NCI-H526 (cell line): Measurements from ENCODE around the gene OTOG.

Source experiments
- DNase-seq, 2 experiments: peaks; one replicate each; lab custom pipeline; 2025; lab: John Stamatoyannopoulos, UW

Gene OTOG

DNA sequence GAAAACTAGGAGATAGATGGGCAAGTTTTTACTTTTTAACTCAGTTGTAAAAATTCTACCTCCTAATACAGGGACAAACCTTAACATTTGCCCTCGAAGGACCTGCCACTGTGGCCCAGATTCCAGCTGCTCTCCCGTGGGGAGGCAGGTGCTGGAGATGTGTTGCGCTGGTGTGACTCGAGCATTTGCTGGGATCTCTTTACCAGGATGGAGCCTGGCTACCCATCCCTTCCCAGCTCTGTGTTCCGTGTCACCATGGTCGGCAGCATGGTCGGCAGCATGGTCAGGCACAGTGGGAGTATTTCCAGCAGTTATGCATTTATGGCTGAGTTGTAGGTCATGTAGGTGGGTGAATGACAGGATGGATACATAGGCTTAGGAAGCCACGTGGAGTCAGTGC lies 41.1 kb downstream of the OTOG start:
- DNase-seq: no peak

DNA sequence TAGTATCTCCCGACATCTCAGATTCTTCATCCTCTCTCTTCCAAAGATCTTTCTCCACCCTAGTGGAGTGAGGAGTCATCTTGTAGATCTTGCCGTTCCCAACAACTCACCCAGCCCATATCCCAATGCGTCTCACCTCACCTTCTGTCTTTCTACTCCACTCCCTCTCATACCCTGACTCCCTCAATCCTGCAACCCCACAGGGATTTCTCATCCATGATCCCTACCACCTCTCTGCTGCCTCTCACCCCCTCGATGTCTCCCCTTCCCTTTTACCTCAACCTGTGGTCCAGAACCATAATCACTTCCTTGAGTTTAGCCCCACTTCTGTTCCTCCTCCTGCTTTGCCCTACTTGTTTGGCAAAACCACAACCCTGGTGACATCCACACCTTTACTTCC lies 41.7 kb downstream of the OTOG start:
- no peak for DNase-seq

DNA sequence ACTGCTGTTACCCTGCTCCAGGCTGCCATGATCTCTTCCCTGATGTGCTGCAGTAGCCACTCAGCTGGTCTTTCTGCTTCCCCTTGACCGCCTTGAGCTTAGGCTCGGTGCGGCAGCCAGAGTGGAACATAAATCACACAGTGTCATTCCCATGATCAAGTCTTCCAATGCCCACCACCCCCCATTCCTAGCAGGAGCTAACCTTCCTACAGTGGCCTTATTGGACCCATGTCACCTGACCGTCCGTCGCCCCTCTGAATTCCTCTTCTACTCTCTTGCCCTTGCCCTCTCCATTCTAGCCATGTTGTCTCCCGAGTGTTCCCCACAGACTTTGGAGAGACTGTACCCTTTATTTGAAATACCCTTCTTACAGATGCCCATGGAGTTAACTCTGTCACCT lies 43.4 kb downstream of the OTOG start:
- no peak for DNase-seq

DNA sequence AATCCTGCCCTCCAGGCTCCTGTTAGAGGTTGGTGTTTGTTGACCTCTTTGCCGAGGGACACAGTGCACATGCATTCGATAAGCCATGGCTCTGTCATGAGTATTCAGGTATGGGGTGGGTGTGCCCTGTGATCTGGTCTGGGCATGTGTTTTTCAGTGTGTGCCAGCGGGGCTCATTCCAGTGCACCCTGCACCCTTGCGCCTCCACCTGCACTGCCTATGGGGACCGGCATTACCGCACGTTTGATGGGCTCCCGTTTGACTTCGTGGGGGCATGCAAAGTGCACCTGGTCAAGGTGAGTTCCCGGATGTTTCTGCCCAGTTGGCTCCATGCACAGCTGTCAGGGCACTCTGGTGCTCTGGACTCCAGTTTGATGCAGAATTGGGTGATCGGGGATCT lies 44.2 kb downstream of the OTOG start:
- no peak for DNase-seq

DNA sequence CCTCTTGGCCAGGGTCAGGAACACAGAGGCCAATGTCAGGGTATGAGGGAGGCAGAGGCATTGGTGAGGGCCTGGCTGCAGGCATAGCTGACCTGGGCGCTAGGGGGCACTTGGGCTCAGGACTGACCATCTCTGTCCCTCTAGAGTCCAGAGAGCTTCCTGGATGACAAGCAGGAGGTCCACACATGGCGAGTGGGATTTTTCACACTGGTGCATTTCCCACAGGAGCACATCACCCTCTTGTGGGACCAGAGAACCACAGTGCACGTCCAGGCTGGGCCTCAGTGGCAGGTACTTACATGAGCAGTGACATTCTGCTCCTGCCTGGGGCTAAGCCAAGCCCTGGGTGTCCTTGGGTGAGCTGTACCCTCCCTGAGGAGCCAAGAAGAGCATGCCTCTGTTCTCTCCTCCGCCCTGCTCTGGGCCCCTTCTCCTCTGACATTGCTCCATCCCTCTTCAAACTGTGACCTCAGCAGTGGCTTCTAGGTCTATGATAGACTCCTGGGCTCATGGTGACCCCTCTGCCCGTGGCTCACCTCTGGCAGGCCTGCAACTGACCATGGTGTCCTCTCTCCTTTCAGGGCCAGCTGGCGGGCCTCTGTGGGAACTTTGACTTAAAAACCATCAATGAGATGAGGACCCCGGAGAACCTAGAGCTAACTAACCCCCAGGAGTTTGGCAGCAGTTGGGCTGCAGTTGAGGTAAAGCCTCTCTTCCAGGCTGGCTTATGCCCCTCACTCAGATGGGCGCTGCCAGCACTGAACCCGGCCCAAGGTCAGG lies 46.6 kb downstream of the OTOG start:
- DNase-seq: no peak

DNA sequence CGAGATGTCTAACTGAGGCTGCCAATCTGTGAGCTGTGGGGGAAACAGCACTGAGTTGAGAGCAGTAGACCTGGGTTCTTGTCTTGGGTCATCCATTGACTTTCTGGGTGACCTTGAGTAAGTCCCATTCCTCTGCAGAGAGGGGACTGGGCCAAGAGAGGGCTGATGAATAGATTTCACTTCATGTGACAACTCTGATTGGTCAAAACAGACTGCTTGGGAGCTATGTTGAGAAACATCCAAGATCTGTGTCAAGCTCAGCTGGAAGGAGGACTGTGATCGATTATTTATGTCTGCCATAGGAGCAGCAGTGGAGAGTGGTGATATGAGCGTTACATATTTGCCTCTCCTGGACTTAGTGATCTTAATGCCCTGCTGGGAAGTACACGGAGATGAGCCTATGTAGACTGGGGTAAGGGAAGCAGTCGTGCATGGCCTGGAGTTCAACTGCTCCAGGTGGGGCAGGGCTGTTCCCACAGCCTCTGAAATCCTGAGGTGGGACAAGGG lies 47.7 kb downstream of the OTOG start:
- no peak for DNase-seq

DNA sequence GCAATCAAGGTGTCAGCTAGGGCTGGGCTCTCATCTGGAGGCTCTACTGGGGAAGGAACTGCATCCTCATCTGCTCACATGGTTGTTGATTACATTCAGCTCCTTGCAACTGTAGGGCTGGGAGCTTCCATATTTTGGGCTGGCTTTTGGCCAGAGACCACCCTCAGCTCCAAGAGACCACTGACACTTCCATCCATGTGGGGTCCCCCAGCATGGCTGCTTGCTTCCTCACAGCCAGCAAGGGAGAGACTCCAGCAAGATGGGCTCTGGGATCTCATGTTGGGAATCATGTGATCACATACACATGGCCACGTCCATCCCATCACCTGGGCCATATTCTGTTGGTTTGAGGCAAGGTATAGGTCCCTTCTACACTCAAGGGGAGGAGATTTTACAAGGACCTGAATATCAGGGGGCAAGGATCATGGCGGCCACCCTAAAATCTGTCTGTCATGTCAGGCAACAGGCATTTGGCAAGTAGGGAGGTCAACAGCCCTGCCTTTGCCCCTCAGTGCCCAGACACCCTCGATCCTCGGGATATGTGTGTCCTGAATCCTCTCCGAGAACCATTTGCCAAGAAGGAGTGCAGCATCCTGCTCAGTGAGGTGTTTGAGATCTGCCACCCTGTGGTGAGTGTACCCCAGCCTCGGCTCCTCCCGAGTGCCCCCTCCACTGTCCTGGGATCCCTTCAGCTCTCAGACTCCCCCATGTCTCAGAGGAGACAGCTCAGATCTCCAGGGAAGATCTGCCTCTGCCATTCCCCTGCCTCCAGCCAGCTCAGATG lies 48.7 kb downstream of the OTOG start:
- no peak for DNase-seq

DNA sequence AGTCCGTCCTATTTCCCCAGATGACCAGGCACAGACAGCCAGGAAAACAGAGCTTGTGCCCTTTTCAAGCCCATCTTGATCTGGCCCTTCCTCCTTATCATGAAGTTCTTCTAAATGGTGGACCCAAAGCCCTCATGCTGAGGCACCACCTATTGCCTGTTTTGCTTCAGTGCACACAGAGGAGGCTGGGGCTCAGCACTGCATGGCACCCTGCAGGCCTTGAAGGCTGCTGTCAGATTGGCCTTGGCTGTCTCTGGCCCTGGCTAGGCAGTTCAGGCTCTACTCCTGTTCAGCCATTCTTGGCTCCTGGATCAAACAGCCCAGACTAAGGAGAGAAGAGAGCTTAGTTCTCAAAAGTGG lies 49.2 kb downstream of the OTOG start:
- DNase-seq: no peak

DNA sequence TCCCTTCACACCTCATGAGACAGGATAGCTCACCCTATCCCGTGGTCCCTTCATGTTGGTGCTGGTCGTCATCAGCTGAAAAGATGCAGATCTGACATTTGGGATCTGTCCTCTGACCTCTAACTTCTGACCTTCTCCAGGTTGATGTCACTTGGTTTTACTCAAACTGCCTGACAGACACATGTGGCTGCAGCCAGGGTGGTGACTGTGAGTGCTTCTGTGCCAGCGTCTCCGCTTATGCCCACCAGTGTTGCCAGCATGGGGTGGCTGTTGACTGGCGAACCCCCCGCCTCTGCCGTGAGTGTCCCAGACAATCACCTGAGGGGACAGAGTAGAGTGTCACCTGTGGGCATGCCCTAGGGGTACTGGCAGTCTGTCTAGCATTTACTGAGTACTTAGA lies 49.7 kb downstream of the OTOG start:
- DNase-seq: no peak

DNA sequence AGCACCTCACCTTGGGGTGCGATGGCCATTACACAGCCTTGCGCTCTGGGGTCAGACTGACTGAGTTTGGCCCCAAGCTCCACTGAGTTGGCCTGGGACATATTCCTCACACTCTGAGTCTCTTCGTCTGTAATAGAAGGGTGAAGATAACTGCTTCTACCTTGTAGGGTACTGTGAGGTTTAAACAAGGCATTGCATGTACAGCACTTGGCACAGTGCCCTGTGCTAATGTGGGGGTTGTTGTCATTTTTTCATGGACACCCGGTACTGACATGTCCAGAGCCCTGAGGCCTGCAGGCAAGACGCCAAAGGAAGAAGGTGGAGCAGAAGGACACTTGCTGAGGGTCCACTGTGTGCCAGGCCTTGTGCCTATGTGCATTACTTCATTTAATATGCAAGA lies 50.7 kb downstream of the OTOG start:
- DNase-seq: no peak

DNA sequence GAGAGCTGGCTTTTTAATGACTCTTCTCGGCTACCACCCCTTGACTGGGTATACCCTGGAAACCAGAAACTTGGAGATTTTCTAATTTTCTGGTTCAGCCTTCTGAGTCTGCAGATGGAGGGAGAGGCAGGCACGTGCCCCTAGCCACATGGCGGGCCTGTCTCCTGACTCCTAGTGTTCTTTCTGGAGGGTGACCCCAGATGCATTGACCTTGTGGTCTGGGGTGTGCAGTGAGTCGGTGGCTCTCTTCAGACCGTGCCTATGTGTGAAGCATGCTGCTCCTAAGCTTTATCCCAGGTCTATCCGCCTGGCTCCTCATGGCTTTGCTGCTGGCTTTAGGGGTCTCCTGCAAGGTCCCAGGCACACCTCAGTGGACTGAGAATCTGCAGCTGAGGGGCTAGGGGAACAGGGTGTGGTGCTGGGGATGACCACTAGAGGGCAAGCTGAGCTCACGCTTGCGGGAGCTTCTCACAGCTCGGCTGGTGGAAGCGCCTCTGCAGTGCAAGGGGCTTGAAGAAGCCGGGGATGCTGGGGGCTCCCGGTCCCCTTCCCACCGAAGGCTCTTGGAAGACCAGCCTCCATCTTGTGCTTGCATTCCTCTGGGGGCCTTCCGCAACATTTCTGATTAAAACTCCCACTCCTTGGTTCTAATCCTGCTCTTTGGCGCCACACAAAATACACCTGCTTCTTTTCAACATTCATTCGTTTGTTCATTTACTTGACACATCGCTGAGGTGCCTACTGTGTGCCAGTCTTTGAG lies 51.8 kb downstream of the OTOG start:
- peak; percentile 42 to 86 for DNase-seq

DNA sequence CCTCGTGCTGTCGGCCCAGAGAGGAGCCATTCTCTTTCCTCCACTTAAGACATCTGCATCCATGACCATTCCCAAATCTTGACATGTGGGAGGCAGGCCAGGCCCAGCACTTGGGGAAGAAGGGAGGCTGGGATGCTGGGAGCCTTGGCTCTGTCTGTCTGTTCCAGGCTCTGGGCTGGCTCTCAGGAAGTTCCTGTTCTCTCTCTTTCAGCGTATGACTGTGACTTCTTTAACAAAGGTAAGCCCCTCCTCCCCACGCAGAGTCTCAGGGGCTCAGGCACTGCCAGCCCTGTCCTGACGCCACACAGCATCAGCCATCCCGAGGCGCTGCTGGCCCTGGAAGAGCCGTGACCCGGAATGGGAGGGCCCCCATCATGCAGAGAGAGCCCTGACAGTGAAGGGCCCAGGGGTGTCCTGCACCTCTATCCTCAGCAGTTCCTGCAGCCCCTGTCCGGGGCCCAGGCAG lies 52.4 kb downstream of the OTOG start:
- DNase-seq: no peak

DNA sequence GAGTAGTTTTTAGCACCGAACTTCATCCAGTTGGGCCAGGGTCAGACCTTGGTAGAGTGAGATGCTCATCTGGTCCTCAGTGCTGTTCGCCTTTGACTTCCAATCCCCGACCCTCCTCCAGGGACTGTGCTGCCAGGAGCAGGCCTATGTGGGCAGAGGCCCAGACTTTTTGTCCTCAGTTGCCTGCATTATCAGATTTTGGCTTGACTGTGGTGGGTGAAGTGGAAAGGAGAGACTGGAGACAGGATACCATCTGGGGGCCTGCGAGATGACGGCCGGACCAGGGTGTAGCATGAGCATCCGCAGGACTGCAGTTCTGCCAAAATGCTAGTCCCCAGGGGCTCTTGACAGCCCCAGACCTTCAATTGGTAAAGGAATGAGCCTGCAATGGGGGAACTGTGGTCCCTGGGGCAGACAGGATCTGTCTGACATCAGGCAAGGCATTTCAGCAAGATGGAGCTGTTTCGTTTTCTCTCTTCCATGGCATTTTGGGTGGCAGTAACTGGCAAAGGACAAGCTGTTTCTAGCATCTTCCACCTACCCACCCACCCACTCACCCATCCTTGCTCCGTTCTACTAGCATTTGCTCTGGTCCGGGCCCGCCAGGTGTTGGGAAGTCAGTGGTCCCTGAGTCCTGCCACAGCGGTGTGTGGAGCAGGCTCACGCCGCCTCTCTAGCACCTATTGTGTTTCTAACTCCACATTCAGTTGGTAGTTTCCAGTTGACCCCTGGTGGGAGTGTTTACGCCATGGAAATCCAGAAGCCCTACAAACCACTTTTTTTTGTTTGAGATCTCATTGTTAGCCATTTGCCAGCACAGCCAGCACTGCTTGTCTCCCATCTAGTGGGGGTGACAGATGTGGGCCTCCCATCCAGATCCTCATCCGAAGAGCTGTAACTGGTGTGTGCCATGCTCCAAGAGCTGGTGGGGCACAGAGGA lies 53.5 kb downstream of the OTOG start:
- DNase-seq: no peak

DNA sequence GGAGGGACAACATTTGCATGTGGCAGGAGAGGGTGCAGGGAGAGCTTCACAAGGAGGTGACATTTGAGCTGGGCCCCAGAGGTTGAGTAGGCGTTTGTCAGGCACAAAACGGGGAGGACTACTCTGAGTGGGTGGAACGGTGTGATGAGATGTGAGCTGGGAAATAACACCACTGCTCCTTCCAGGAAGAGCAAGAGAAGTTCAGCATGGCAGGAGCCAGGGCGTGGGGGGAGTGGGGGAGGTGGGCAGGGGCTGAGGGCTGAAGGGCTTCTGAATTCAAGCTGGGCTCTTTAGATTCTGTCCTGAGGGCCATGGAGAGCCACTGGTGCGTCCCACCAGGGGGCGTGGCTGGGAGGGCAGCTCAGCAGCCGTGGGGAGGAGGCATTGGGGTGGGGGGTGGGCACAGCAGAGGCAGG lies 54.2 kb downstream of the OTOG start:
- peak in 1 of 2 experiments; percentile 42 for DNase-seq

DNA sequence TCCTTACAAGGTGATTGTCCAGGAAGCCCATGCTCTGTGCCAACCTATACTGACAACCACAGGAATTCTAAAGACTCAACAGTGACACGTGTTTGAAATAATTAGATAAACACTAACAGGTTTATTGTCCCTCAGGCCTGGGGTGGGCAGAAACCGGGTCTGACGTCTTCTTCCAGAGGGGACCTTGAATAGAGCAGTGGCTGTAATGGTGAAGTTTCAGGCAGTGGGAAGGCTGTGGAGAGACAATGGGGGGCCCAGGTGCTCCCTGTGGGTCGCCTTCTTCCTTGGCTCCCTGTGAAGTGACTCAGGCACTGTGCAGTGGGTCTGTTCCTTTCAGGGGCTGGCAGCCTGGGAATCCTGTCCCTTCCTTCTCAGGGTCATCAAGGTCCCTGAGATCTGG lies 54.6 kb downstream of the OTOG start:
- no peak for DNase-seq

DNA sequence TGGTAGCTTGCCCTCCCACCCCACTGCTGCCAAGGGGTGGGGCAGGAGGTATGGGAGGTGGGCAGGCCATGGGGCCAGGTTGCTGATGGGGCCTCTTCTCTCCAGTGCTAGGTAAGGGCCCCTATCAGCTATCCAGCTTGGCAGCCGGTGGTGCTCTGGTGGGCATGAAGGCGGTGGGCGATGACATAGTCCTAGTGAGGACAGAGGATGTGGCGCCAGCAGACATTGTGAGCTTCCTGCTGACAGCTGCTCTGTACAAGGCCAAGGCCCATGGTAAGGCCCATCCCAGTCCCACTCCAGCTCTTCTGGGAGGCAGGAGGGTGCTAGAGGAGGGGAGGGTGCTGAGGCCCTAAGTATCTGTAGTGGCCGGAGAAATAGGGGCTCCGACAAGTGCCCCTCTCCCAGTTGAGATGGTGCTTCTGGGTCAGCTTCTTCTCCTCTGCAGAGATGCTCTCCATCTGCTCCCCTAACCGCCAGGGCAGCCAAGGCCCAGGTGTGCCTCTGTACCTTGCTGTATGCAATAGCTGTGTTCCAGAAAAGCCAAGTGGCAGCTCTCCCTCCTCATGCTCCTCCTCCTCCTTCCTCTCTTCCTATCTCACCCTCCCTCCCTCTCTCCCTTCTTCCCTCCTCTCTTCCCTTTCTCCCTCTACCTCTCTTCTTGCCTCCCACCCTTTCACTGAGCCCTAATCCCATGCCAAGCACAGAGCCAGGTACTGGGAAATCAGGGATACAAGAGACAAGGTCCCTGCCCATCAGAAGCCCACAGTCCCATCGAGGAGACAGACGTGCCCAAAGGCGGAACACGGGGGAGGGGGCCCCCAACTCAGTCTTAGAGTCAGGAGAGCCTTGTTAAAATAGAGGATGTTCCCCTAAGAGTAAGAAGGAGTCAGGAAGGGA lies 55.3 kb downstream of the OTOG start:
- no peak for DNase-seq

DNA sequence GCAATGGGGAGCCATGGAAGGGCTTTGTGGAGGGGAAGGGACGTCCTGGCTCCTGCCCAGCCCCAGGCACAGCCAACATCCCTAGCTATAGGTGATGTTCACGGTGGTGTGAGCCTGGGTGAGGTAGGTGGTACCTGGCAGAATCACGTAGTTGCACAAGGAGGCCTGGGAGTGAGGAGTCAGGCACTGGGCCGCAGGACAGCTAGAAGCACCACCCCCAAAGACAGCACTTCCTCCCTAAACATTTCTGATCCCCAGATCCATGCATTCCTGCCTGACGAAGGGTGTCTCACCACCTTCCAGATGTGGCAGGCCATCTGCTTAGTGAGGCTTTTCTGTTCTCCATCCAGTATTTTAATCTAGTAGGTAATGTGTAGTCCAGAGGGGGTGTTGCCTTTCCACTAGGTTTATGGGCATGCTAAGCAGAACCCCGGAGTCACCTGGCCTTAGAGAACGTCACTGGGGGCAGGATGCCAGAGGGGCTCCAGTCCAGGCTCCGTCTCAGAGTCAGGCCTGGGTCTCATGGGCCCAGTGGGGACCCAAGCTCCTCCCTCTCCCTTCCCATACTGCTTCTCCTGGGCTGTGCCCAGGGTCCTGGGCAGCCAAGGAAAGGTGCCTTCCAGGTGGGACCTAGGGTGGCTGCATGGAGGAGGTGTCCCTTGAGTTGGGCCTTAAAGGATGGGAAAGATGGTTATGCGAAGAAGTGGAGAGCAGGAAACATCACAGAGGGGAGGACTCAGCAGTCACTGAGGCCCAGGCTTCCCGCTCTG lies 56.2 kb downstream of the OTOG start:
- DNase-seq: no peak

DNA sequence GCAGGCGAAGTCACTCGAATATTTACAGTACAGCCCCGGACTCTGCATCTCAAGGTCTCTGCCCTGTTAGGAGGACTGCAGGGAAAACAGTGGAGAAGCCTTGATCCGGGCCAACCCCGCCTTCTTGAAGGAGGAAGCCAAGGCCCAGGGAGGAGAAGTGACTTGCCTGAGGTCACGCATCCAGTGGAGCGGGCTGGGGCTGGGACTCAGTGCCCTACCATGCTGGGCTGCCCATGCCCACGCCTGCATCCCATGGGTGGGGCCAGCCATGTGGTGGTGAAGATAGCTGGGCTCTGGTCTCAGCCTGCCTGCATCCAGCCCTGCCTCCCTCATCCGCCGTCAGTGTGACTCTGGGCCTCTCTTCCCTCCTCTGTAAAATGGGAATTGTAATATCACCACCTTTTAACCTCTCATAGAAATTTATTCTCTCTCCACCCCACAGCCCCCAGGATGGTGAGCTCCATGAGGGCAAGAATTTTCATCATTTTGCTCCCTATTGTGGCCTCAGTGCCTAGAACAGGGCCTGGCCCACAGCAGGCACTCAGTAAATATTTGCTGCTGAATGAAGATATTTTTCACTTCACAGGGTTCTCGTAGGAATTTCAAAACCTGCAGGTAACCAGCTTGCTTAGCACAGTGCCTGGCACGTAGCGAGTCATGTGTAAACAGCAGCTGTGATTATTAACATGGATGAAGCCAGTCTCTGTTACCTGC lies 57.3 kb downstream of the OTOG start:
- no peak for DNase-seq

DNA sequence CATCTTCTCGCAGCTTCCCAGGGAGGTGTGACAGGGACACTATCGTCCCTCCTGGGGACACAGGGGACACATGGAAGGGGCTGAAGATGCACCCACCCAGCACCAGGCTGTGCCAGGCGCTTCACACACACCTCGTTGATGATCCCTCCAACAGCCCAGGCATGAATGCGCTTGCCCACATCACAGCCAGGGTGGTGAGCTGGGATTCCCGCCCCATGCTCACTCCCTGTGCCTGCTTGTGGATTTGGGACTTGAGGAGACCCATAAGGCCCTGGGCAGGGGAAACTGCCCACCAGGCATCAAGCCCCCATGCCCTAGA lies 57.8 kb downstream of the OTOG start:
- DNase-seq: no peak
